ENCODE data around the gene MAP2K4. TPM values are rescaled to one million over a fixed set of nuclear protein-coding genes. Genes with fewer than 3 reads are reported as not detected.
"Not testable (repeated sequence)": the region's sequence is repeated elsewhere in the genome, so short reads cannot be mapped to it uniquely, and the experiment has no call there.

Gene MAP2K4
- total RNA-seq (2014; rRNA removed; shearing (Covaris generic)), result 9.4 and 12.3 TPM in 2 replicates
- 24.9 and 29.1 TPM in 2 replicates for total RNA-seq (2022)
- Bru-seq, nascent RNA, result percentile 81 among the genes with signal in this experiment
- BruChase-seq, experiment 1, labeled RNA remaining after a 6-hour chase, result percentile 62 among the genes with signal in this experiment
- BruChase-seq, experiment 2, labeled RNA remaining after a 2-hour chase, result percentile 70 among the genes with signal in this experiment
- long read RNA-seq, transcript MAP2K4-215 (10 exons, 1,136 nt), result minor isoform, 5 of 56 reads
- long read RNA-seq, transcript MAP2K4-201 (11 exons, 3,826 nt), result major isoform, 34 of 56 reads
- long read RNA-seq, partial matches to known transcripts, result 5 of 56 reads
- long read RNA-seq, other reads (novel, unspliced or antisense), result 9 of 56 reads

DNA sequence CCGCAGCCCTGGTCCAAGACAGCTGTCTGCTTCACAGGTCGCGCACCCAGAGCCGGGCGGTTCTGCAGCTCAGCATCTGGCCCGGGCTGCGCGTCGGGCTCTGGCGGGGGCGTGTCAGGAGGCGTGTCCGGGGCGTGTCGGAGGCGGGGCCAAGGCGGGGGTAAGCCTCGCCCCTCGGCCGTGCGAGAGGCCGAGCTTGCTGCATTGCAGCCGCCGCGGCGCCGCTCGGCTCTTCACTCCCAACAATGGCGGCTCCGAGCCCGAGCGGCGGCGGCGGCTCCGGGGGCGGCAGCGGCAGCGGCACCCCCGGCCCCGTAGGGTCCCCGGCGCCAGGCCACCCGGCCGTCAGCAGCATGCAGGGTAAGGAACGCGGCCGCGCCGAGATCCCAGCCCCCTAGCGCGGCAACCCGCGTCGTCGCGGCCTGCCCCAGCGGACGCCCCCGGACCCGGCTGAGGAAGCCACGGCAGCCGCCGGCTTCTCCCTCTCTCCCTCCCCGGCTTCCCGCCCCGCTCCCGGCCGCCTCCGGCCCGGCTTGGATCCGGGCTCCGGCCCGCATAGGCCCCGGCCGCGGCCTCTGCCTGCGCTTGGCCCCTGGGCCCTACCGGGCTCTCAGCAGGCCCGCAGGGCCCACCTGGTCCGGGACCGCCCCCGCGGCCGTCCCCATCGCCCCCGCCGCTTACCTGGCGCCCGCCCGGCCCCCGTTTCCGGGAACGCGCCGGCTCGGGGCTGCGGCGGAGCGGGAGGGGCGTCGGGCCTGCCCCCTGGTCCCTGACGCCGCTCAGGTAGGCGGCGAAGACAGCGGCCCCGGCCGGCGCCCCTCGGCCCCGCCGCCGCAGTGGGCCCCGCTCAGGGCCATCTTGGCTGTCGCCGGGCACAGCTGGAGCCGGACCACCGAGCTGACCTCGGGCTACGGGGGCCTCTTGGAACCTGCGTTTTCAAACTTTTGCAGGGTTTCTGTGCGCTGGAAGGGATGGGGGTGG is at the start of gene MAP2K4:
Gene MAP2K4 (plus strand): TSS at position 236 of the 981 bp plus-strand sequence. CDS start 10 bp downstream, at position 246.
- no peaks in the 10 kb centered on the region for H3K9me3 ChIP-seq (ENCODE audit: low read length)
- H3K4me1 ChIP-seq (ENCODE audit: insufficient read depth, low read length, poor library complexity, severe bottlenecking), result peaks cover 17% of the 10 kb centered on the region
- H3K4me2 ChIP-seq (ENCODE audit: low read length), result peak within 1 kb of the TSS; percentile 71
- H3K9me2 ChIP-seq (ENCODE audit: insufficient read depth, low read length), result no peaks in the 10 kb centered on the region
- POLR2A ChIA-PET, result interaction anchor here (0.9 to 4.1 kb wide), 6 partner anchors 11 to 27 kb away, joined by 3 to 39 read pairs (median 4); partner anchors contain the start of gene ZNF18
- peaks cover 33% of the 10 kb centered on the region; the same call in 1 of the 2 replicates for H3K79me2 ChIP-seq (ENCODE audit: insufficient read depth, low read depth, low read length)
- peak; percentile 90 for DNase-seq (ENCODE audit: low spot score)
- intact Hi-C loops (cut with micrococcal nuclease; ENCODE audit: unreplicated experiment), result loop anchor here (2.0 kb wide), 1 partner anchor 24 kb away; the partner anchor contains the start of gene ZNF18
- no TSS peak for BruUV-seq (replicated peaks)
- peak within 1 kb of the TSS; percentile 45 for H2AFZ ChIP-seq (ENCODE audit: low read length)
- no peaks in the 10 kb centered on the region for H3K36me3 ChIP-seq (ENCODE audit: insufficient read depth, low read length)
- CTCF ChIA-PET (ENCODE audit: unreplicated experiment), result no interaction called here
- peak within 1 kb of the TSS; percentile 92 for H3K4me3 ChIP-seq (ENCODE audit: low read depth, low read length, poor library complexity, severe bottlenecking)
- TF ChIP-seq, protein P1, sequence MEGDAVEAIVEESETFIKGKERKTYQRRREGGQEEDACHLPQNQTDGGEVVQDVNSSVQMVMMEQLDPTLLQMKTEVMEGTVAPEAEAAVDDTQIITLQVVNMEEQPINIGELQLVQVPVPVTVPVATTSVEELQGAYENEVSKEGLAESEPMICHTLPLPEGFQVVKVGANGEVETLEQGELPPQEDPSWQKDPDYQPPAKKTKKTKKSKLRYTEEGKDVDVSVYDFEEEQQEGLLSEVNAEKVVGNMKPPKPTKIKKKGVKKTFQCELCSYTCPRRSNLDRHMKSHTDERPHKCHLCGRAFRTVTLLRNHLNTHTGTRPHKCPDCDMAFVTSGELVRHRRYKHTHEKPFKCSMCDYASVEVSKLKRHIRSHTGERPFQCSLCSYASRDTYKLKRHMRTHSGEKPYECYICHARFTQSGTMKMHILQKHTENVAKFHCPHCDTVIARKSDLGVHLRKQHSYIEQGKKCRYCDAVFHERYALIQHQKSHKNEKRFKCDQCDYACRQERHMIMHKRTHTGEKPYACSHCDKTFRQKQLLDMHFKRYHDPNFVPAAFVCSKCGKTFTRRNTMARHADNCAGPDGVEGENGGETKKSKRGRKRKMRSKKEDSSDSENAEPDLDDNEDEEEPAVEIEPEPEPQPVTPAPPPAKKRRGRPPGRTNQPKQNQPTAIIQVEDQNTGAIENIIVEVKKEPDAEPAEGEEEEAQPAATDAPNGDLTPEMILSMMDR (conservative IDR thresholded peaks at IDR 0.05; ENCODE audit: low read length), result no peak
- TF ChIP-seq EZH2phosphoT487 (IDR thresholded peaks at IDR 0.05; ENCODE audit: borderline replicate concordance, low read depth, low read length), result no peak
- H4K20me1 ChIP-seq (ENCODE audit: insufficient read depth, low read length), result peaks cover 17% of the 10 kb centered on the region; the same call in 1 of the 2 replicates
- H3K27ac ChIP-seq (ENCODE audit: low read depth, low read length, poor library complexity, severe bottlenecking), result peak within 1 kb of the TSS; percentile 51

DNA sequence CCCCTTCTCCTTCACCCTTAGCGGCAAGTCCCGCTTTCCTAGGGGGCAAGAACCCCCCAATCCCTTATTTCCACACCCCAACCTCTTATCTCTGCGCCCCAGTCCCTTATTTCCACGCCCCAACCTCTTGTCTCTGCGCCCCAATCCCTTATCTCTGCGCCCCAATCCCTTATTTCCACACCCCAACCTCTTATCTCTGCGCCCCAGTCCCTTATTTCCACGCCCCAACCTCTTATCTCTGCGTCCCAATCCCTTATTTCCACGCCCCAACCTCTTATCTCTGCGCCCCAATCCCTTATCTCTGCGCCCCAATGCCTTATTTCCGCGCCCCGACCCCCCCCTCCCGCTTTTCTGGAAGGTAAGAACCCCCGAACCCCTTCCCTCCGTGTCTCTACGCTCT is 47.9 kb upstream of the MAP2K4 start:
- DNase-seq (ENCODE audit: low spot score); intact Hi-C loops (cut with micrococcal nuclease; ENCODE audit: unreplicated experiment); H3K4me1 ChIP-seq (ENCODE audit: insufficient read depth, low read length, poor library complexity, severe bottlenecking); H3K9me2 ChIP-seq (ENCODE audit: insufficient read depth, low read length); H3K79me2 ChIP-seq (ENCODE audit: insufficient read depth, low read depth, low read length); H2AFZ ChIP-seq (ENCODE audit: low read length); CTCF ChIA-PET (ENCODE audit: unreplicated experiment); H3K36me3 ChIP-seq (ENCODE audit: insufficient read depth, low read length); H3K4me2 ChIP-seq (ENCODE audit: low read length); H4K20me1 ChIP-seq (ENCODE audit: insufficient read depth, low read length); POLR2A ChIA-PET; H3K9me3 ChIP-seq (ENCODE audit: low read length); H3K27ac ChIP-seq (ENCODE audit: low read depth, low read length, poor library complexity, severe bottlenecking); H3K4me3 ChIP-seq (ENCODE audit: low read depth, low read length, poor library complexity, severe bottlenecking); BruUV-seq (replicated peaks): not testable (repeated sequence)

DNA sequence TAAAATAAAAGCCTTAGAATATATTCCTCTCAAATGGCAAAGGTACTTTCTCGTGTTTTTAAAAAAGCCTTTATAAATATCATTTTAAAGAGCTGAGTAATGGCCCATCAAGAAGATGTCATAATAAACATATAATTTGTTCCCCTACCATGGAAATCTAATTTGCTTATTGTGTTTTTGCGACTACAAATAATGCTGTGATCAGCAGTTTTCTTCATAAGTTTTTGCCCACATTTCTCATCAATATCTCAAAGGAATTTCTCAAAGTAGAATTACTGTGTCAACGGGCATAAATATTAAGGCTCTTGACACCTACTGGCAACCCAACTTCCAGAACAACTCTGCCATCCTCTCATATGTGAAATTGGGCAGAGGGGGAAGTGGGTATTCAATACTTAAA is 40.9 kb upstream of the MAP2K4 start:
- Histone ChIP-seq H3K9me2 (ENCODE audit: insufficient read depth, low read length) (no peaks in the 10 kb centered on the region), H3K79me2 (ENCODE audit: insufficient read depth, low read depth, low read length) (no peaks in the 10 kb centered on the region), H4K20me1 (ENCODE audit: insufficient read depth, low read length) (no peaks in the 10 kb centered on the region), H3K36me3 (ENCODE audit: insufficient read depth, low read length) (peaks cover 35% of the 10 kb centered on the region), H3K4me1 (ENCODE audit: insufficient read depth, low read length, poor library complexity, severe bottlenecking) (no peaks in the 10 kb centered on the region), H2AFZ (ENCODE audit: low read length) (no peak overlapping the region), H3K9me3 (ENCODE audit: low read length) (no peaks in the 10 kb centered on the region), H3K4me3 (ENCODE audit: low read depth, low read length, poor library complexity, severe bottlenecking) (no peak overlapping the region), H3K4me2 (ENCODE audit: low read length) (no peak overlapping the region), H3K27ac (ENCODE audit: low read depth, low read length, poor library complexity, severe bottlenecking) (no peak overlapping the region)
- no peak for TF ChIP-seq EZH2phosphoT487 (IDR thresholded peaks at IDR 0.05; ENCODE audit: borderline replicate concordance, low read depth, low read length)
- TF ChIP-seq, protein P1 (conservative IDR thresholded peaks at IDR 0.05; ENCODE audit: low read length), result no peak
- DNase-seq (ENCODE audit: low spot score), result no peak
- intact Hi-C loops (cut with micrococcal nuclease; ENCODE audit: unreplicated experiment), result no loop called here
- ChIA-PET POLR2A (no interaction called here), CTCF (ENCODE audit: unreplicated experiment) (no interaction called here)
- no TSS peak for BruUV-seq (replicated peaks)
